Right forelimb (tissue), 1 donor: ENCODE measurements around the gene NTN5.

Source experiments
- DNase-seq: peaks from one replicate; pipeline ENCODE4 v3.0.0-alpha.2; 2018

The NTN5 gene

GRCh38 chr19:48628486-48629296 lies 44.1 kb downstream of the NTN5 start:
- peak; percentile 42 for DNase-seq

DNA sequence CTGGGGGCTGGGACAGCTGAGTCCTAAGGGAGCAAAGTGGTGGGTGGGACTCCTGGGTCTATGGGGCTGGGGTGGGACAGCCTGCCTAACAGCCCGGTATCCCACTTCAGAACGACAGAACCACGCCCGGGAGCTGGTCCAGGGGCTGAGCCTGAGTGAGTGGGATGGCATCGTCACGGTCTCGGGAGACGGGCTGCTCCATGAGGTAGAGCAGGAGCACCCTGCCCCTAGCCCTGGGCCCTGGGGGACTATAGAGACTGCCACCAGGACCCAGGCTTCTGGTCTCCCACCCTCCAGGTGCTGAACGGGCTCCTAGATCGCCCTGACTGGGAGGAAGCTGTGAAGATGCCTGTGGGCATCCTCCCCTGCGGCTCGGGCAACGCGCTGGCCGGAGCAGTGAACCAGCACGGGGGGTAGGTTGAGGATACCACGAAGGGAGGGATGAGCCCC lies 44.9 kb downstream of the NTN5 start:
- peak; percentile 42 for DNase-seq

- DNase-seq, result no peak
Measured at GRCh38 chr19:48627201-48627864, 45.5 kb downstream of the NTN5 start.

DNA sequence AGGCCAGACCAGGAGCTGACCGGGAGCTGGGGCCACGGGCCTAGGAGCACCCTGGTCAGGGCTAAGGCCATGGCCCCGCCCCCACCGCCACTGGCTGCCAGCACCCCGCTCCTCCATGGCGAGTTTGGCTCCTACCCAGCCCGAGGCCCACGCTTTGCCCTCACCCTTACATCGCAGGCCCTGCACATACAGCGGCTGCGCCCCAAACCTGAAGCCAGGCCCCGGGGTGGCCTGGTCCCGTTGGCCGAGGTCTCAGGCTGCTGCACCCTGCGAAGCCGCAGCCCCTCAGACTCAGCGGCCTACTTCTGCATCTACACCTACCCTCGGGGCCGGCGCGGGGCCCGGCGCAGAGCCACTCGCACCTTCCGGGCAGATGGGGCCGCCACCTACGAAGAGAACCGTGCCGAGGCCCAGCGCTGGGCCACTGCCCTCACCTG lies 46.9 kb downstream of the NTN5 start:
- peak; percentile 42 for DNase-seq

DNA sequence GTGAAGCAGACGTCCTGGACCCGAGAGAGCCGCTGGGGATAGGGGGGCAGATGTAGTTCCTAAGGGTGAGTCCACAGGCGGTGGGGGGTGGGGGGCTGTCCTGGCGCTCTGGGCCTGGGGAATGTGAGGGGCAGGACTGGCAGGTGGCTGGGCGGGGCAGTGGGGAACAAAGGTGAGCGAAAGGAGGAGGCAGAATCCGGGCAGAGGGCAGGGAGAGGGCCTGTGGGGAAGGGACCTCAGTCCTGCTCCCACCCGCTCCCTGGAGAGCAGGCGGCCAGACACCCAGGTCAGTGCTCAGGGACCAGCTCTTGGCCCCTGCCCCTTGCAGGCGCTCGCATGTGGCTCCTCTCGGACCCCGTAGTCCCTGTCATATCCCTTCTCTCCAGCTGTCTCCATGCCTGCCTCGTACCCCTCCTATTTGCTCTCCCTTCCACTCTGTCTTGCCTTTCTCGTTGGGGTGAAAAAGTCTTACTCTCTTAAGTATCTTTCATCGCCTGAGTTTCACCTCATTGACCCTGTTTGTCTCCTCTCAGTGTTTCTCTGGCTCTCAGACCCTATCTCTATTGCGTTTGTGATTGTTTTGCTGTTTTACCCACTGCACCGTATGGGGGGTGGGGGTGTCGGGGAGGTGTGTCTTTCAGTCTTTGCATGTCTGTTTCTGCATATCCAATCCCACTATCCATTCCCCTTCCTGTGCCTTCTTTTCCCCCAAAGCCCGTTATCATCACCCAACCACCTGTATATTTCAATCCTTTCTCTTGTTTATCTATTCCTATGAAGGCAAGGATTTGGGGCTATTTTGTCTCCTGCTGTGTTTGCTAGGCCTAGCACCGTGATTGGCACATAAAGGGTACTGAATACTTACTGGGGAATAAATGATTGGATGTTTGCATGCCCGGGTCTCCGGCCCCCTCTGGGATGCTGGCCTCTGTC lies 47.8 kb downstream of the NTN5 start:
- DNase-seq, result peak; percentile 28

GRCh38 chr19:48624067-48624594 lies 48.7 kb downstream of the NTN5 start:
- peak; percentile 98 for DNase-seq

- DNase-seq, result no peak
Measured at GRCh38 chr19:48623556-48624066, 49.2 kb downstream of the NTN5 start.

DNA sequence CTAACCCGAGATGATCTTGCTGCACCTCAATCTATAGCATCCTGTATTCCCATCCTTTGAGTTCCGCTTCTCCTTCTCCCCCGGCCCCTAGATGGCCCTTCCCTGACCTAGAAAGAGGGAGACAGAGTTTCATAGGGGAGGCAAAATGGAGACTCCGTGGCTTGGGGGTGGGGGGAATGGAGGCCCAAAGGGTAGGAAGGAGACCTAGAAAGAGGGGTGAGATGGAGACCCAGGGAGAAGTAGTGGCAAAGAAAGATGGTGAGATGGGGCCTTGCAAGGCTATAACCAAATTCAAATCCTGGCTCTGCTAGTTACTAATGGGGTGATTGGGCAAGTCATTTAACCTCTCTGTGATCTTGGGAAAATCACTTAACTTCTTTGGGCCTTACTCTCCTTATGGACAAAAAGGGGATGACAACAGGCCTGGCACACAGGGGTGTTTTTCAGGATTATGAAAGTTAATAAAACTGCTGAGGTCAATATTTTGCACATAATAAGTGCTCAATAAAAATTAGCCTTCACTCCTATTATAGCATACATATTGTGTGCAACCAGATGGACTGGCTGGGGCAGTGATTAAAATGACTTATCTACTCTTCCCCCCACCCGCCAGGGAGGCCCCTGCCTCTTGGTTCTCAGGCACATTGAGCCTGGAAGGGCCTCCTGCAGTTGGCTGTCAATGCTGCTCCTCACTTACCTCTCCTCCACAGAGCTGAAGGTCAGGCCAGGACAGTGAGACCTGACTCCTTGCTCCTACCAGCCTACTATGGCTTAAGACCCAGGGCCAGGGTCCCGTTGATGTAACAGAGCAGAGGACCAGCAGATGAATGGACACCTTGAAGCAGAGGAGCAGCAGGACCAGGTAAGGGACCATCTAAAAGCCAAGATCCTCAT lies 52.9 kb downstream of the NTN5 start:
- DNase-seq, result peak; percentile 43

GRCh38 chr19:48618916-48619691 lies 53.7 kb downstream of the NTN5 start, which contains the start of the genes RPL18 and SPHK2:
RPL18 (minus strand) TSS chr19:48619178; CDS start chr19:48619143, 35 bp downstream.
SPHK2 (plus strand) TSS chr19:48619506; CDS start chr19:48620515, 1,009 bp downstream.
- peak; percentile 99 for DNase-seq

DNA sequence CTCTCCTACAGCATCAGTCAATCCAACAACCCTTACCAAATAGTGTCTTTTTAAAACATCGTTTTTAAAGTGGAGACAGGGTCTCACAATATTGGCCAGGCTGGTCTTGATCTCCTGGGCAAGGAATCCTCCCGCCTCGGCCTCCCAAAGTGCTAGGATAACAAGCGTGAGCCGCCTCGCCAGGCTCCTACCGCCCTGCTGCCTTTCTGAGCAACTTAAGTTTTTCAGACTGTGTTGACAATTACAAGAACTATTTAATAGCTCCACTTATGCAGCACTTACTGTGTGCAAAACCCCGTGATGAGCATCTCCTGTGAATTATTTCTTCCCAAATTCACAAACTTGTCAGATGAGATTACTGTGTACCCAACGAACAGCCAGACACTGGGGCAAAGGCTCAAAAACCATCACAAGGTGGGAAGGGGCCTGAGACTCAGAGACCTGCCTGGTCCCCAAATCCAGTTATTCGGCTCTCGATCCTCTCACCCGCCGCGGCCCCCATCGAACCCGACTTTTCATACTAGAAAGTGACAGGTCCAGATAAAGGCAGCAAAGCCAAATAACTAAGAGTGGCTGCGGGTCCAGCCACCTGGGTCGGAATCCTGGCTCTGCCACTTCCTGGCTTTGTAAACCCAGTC lies 54.4 kb downstream of the NTN5 start:
- DNase-seq, result no peak

GRCh38 chr19:48617146-48617937 lies 55.5 kb downstream of the NTN5 start:
- no peak for DNase-seq

DNA sequence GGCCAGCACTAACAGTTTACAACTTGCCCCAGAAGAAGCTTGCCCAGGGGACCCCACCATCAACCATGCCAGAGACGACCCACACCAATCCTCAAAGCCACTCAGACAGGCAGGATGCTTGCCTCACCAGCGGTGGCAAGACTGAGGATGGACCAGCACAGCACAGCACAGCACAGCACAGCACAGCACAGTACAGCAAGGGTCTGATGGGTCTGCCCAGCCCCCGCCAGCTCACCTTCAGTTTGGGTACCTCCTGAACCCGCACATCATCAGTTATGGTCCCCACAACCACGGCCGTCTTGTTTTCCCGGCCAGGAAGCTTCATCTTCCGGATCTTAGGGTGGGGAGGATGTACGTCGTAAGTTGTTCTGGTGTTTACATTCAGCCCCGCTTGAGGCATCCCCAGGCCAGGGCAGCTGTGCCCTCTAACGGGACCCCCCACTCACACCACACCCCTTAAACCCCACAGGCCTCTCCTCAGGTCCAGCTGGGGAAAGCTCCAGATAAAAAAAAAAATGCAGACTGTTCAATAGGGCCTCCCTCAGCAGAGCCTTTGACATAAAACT lies 56.2 kb downstream of the NTN5 start:
- no peak for DNase-seq

GRCh38 chr19:48616041-48616436 lies 56.8 kb downstream of the NTN5 start:
- no peak for DNase-seq

DNA sequence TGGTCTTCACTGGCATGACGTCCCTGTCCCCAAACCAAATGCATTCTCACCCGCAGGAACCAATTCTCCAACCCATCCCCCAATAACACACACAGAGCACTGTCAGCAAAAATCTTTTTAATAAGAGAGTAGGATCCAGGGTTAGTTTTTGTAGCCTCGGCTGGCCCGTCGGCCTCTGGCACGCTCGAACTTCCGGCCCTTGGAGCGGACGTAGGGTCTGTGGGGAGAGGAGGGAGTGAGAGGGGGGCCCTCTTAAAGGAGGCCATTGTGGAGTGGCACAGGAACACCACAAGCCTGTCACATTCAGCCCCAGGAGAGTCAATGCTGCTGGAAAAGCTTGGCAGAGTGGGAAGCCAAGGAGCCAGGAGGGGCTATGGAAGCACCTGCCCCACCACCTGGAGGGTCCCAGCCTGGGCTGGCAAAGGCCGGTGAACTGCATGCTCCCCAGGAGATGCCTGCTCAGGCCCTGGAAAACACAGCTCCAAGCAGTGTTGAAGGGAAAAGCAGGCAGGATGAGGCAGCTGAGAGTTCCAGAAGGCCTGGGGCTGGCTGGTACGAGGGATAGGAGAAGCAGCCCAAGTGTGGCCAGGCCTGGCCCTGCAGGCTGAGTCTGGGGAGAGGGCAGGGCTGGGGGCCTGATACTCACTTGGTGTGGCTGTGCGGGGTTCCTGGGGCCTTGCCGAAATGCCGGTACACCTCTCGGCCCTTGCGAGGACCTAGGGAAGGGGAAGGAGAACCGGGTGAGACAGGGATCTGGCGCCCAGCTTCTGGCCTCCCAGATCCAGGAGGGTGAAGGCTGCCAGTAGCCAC lies 57.4 kb downstream of the NTN5 start:
- DNase-seq, result no peak

DNA sequence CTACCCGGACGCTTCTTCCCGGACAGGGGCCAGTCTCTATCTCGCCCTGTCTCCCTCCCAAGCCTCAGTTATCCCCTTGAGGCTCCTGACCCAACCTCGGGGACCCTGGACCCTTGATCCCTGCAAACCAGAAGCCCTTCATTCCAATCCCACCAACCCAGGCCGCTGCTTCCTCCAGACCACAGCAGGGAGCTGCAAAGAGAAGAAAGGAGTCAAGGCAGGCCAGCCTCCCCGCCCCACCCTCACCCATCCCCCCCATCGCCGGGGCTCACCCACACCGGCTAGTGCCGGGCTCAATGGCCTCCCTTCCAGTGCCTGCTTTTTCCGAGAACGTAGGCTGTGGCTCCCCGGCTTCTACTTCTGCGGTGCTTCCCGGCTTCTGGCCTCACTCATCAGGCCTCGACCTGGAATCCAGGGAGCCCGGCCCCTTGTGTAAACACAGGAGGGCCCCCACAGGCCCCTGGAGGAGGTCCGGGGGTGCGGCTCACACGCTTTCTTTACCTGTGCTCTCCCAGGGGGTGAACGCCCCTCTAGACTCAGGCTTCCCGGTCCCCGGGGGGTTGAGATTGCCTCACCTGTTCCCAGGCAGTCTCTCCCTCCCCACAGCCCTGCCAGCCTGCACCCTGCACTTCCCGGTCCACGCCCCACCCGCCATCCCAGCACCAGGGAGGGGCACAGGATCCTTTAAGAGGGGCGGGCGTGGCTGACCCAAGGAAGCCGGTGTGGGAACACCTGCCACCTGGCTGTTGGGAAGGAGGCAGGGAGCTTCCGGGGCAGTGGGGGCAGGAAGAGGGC lies 58.2 kb downstream of the NTN5 start, which contains the start of gene FAM83E:
FAM83E (minus strand) TSS at position 641 of the 795 bp plus-strand sequence. CDS start 1,704 bp downstream, outside the sequence.
- DNase-seq, result no peak

DNA sequence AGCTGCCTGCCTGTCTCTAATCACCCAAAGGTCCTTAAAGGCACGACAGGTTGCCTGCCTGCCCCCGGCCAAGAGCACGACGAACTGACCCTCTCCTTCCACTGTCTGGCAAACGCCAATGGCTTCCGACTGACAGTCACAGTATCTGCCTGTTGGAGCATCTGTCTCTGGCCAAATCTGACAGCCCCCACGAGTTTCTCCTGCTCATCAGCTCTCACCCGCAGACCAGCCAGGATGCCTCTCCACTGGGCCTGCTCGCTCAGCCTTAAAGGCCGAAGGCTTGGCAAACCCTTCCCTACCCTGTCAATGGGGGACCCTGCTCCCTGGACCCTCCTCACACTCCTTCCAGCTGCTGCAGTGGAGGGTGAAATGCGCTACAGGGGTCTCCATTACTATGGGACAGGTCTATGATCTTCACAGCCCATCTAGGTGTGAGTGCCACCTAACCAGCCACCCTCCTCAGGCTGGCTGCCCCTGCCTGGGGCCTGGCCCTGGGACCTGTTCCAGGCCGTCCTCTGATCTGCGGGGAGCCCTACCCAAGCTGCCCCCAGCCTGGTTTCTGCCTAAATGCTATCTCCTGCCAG lies 58.9 kb downstream of the NTN5 start:
- no peak for DNase-seq
